Activated CD4-positive, alpha-beta memory T cell treated with anti-CD3 and anti-CD28 coated beads, Interleukin-2, amount 10 ng/mL, durations not matched to agents 7 days and 5 days (primary cell): ENCODE measurements around the gene NLGN3. TPM values are rescaled to one million over a fixed set of nuclear protein-coding genes. Genes with fewer than 3 reads are reported as not detected.
A peak's percentile ranks its signal among the peaks of the same experiment; 100 is the strongest.

Experiments used
- CTCF ChIA-PET: fragments of 350-600 bp; sonication (Branson Sonifier 250); formaldehyde crosslinking; loops from one replicate; lab custom pipeline; 2021; ENCODE audit warnings: antibody characterized with exemption, inconsistent platforms; lab: Charles Lee
- POLR2A ChIA-PET: fragments of 350-600 bp; sonication (Branson Sonifier 250); formaldehyde crosslinking; loops from one replicate; lab custom pipeline; 2021; ENCODE audit warnings: antibody characterized with exemption; lab: Charles Lee
- DNase-seq: peaks from one replicate; pipeline ENCODE4 v3.0.0-alpha.2; 2020
- H3K27ac Mint-ChIP-seq: one replicate; pipeline ENCODE4 v1.8.0; 2021; ENCODE audit warnings: mild to moderate bottlenecking, mixed read lengths
- H3K27me3 Mint-ChIP-seq: one replicate; pipeline ENCODE4 v1.8.0; 2021; ENCODE audit warnings: mixed read lengths
- H3K36me3 Mint-ChIP-seq: one replicate; pipeline ENCODE4 v1.8.0; 2021; ENCODE audit warnings: low read depth, mixed read lengths
- H3K4me1 Mint-ChIP-seq: one replicate; pipeline ENCODE4 v1.8.0; 2021; ENCODE audit warnings: mixed read lengths
- H3K4me3 Mint-ChIP-seq: one replicate; pipeline ENCODE4 v1.8.0; 2021; ENCODE audit warnings: mild to moderate bottlenecking, mixed read lengths
- H3K9me3 Mint-ChIP-seq: one replicate; pipeline ENCODE4 v1.8.0; 2021; ENCODE audit warnings: mixed read lengths
- total RNA-seq, 2 experiments: library from RNA; stranded (reverse); gene quantifications; one replicate each; pipeline ENCODE4 v1.2.3, GENCODE V29; 2021

The NLGN3 gene
- total RNA-seq, 2 experiments from 2014 or later, result 0.90 to 1.2 TPM

DNA sequence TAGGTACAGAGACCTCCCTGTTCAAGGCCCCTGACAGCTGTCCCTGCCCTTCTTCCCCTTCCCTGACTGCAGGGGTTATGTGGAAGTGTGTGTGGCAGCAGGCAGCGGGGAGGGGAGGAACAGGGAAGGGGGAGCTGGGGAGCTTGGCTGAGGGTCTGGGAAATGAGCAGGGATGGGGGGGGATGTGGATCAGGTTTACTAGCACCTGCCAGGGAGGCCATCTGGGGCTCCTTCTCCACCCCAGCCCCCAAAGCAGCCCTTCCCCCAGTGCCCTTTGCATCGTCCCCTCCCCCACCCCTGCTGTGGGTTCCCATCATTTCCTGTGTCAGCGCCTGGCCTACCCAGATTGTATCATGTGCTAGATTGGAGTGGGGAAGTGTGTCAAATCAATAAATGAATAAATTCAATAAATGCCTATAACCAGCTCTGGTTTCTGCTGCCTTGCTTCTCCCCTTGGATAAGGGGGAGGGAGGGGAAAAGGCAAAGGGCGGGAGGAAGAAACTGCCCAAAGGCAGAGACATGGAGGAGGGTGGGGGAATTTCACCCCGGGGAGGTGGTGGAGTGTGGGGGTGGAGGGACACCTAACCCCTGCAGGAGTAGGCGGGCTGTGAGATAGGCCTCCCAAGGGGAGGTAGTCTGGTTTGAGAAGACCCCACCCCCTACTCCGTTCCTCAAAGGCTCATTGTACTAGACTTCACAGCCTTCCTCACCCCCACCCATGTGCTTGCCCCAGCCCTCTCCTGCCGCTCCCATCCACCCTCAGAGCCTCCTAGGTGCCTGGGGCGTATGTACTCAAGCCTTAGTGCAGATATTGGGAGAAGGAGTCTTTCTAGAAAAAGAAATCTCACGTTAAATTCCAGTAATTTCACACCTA lies 41.3 kb upstream of the NLGN3 start:
- Mint-ChIP-seq H3K4me1 (peaks cover 67% of the 10 kb centered on the region), H3K27ac (peak overlapping the region; percentile 86), H3K36me3 (peaks cover 37% of the 10 kb centered on the region)

DNA sequence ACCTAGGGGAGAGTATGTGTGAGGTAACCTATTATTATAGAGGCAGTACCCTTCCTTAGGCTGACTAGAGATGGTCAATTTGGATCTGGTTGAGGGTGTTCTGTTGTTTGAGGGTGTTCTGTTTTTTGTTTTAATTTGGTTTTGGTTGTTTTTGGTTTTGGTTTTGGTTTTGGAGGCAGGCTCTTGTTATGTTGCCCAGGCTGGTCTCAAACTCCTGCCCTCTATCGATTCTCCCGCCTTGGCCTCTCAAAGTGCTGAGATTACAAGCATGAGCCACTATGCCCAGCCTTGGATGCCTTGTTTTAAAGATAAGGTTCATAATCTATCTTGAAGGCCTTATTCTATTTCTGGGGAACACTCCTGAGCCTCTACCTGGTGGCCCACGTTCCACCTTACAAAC lies 39.0 kb upstream of the NLGN3 start:
- POLR2A ChIA-PET, result interaction anchor here (0.6 to 8.4 kb wide), 5 partner anchors 10 to 178 kb away, joined by 3 to 100 read pairs (median 3); partner anchors contain the start of genes MED12, NONO and SNX12
- no peak for DNase-seq
- Mint-ChIP-seq H3K9me3 (no peaks in the 10 kb centered on the region), H3K4me3 (peak overlapping the region; percentile 43), H3K36me3 (peaks cover 60% of the 10 kb centered on the region), H3K27me3 (no peaks in the 10 kb centered on the region), H3K27ac (peak overlapping the region; percentile 79), H3K4me1 (peaks cover 64% of the 10 kb centered on the region)
- CTCF ChIA-PET, result interaction anchor here (1.2 kb wide), 1 partner anchor 10 kb away, joined by 5 read pairs; the partner anchor contains the start of gene FOXO4

More for the DNA sequence above, 41.3 kb upstream of the NLGN3 start:
- no peaks in the 10 kb centered on the region for H3K27me3 Mint-ChIP-seq
- H3K9me3 Mint-ChIP-seq, result no peaks in the 10 kb centered on the region
- DNase-seq, result peak; percentile 63
- H3K4me3 Mint-ChIP-seq, result peak overlapping the region; percentile 74
- POLR2A ChIA-PET, result interaction anchor here (0.5 to 8.4 kb wide), 6 partner anchors 8 to 79 kb away, joined by 3 to 105 read pairs (median 6); partner anchors contain the start of genes IL2RG and MED12
- CTCF ChIA-PET, result interaction anchor here (1.4 to 3.2 kb wide), 2 partner anchors 8 to 26 kb away, joined by 6 to 23 read pairs; partner anchors contain the start of gene IL2RG

DNA sequence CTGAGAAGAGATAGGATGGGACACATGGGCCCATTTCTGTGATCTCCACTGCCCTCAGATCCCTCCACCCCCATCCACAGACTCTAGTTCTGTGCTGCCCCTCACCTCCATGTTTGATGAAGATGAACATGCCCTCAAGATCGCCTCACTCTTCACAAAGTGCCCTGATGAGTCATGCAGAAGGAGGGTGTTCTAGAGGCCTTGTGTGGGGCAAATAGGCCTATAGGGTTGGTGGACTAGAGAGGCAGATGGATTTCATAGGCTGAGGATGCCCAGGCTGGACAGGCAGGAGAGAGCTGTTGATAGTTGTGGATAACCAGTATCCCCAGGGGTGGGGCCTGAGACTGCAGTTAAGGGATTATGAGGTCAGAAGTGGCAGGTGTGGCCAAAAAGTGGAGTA lies 38.2 kb upstream of the NLGN3 start, which contains the start of gene CXorf65:
Gene CXorf65 (minus strand): TSS at position 314 of the 400 bp plus-strand sequence. CDS start 184 bp downstream, at position 130.
- no peaks in the 10 kb centered on the region for H3K9me3 Mint-ChIP-seq
- DNase-seq, result no peak
- CTCF ChIA-PET, result interaction anchor here (1.2 kb wide), 1 partner anchor 10 kb away, joined by 5 read pairs; the partner anchor contains the start of gene FOXO4
- H3K4me3 Mint-ChIP-seq, result peak within 1 kb of the TSS; percentile 98
- H3K27me3 Mint-ChIP-seq, result no peaks in the 10 kb centered on the region
- POLR2A ChIA-PET, result interaction anchor here (1.0 to 8.4 kb wide), 4 partner anchors 10 to 177 kb away, joined by 3 to 100 read pairs (median 4); partner anchors contain the start of genes MED12, NONO and SNX12
- peaks cover 62% of the 10 kb centered on the region for H3K4me1 Mint-ChIP-seq
- peaks cover 68% of the 10 kb centered on the region for H3K36me3 Mint-ChIP-seq
- peak within 1 kb of the TSS; percentile 99 for H3K27ac Mint-ChIP-seq

DNA sequence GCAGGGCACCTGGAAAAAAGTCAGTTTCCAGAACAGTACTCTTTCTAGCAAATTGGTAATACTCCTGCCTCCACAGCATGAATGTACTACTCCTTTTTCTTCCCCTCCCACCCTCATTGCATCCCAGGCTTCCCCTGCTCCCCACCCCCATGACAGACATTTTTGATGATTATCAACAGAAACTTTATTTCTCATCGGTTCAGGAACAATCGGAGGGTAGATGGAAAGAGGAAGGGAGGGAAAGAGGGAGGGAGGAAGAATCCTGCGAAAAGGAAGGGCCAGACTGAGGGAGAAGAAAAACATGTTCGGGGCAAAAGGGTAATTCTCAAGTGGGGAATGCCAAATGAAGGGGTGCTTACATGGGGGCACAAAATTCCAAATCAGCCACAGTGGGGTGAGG lies 37.4 kb upstream of the NLGN3 start:
- CTCF ChIA-PET, result no interaction called here
- Mint-ChIP-seq H3K27ac (peak overlapping the region; percentile 99), H3K4me3 (peak overlapping the region; percentile 98), H3K4me1 (peaks cover 62% of the 10 kb centered on the region), H3K36me3 (peaks cover 68% of the 10 kb centered on the region), H3K9me3 (no peaks in the 10 kb centered on the region), H3K27me3 (no peaks in the 10 kb centered on the region)
- POLR2A ChIA-PET, result interaction anchor here (1.0 to 3.6 kb wide), 3 partner anchors 10 to 74 kb away, joined by 3 to 25 read pairs (median 3); partner anchors contain the start of gene MED12
- DNase-seq, result no peak

DNA sequence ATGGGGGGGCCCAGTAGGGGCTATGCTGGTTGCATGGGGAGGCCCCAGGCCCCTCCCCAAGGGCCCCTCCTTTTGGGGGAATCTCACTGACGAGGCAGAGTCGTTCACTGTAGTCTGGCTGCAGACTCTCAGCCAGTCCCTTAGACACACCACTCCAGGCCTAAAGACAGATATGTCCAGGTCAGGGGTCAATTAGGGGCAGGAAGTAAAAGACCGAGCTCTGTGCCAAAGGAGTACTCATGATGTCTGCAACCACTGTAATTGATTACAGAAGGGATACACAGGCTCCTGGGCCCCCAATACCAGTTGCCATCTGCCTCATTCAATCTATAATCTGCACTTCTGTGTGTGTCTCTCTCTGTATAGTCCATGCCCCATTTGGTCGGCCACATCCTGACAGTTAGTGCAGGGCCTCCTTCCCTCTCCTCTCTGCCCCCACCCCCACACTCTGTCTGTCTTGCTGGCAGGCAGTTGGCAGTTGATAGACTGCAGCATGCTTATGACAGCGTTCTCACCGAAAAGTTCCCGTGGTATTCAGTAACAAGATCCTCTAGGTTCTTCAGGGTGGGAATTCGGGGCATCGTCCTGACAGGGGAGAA lies 36.8 kb upstream of the NLGN3 start:
- peak overlapping the region; percentile 98 for H3K4me3 Mint-ChIP-seq
- POLR2A ChIA-PET, result interaction anchor here (1.0 to 3.6 kb wide), 6 partner anchors 9 to 74 kb away, joined by 3 to 25 read pairs (median 4); partner anchors contain the start of genes FOXO4, MED12 and SNX12
- no peaks in the 10 kb centered on the region for H3K9me3 Mint-ChIP-seq
- H3K36me3 Mint-ChIP-seq, result peaks cover 68% of the 10 kb centered on the region
- H3K27me3 Mint-ChIP-seq, result no peaks in the 10 kb centered on the region
- peaks cover 62% of the 10 kb centered on the region for H3K4me1 Mint-ChIP-seq
- CTCF ChIA-PET, result interaction anchor here (0.9 to 1.2 kb wide), 4 partner anchors 9 to 22 kb away, joined by 3 to 5 read pairs (median 4); partner anchors contain the start of gene MED12
- H3K27ac Mint-ChIP-seq, result peak overlapping the region; percentile 99
- peak; percentile 67 for DNase-seq

DNA sequence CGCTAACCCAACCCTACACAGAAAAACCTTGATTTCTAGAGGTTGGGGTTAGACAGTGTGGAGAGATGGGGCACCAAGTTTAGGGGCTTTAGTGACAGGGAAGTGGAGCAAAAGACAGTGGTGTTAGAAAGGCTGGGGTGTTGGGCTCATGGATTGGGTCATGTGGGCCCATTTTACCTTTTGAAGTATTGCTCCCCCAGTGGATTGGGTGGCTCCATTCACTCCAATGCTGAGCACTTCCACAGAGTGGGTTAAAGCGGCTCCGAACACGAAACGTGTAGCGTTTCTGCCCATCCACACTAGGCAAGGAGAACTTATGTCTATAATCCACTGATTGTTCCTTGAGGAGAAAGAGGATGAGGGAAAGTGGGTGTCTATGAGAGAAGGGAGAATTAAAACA lies 35.6 kb upstream of the NLGN3 start:
- Mint-ChIP-seq H3K4me1 (peaks cover 57% of the 10 kb centered on the region), H3K27me3 (no peaks in the 10 kb centered on the region), H3K36me3 (peaks cover 65% of the 10 kb centered on the region), H3K4me3 (peak overlapping the region; percentile 98), H3K9me3 (no peaks in the 10 kb centered on the region), H3K27ac (peak overlapping the region; percentile 99)
- ChIA-PET CTCF (interaction anchor here (1.2 kb wide), 1 partner anchor 21 kb away, joined by 4 read pairs; no protein-coding TSS in a partner anchor), POLR2A (interaction anchor here (1.0 to 4.7 kb wide), 3 partner anchors 8 to 10 kb away, joined by 6 to 105 read pairs (median 25); partner anchors contain the start of gene MED12)
- DNase-seq, result no peak

DNA sequence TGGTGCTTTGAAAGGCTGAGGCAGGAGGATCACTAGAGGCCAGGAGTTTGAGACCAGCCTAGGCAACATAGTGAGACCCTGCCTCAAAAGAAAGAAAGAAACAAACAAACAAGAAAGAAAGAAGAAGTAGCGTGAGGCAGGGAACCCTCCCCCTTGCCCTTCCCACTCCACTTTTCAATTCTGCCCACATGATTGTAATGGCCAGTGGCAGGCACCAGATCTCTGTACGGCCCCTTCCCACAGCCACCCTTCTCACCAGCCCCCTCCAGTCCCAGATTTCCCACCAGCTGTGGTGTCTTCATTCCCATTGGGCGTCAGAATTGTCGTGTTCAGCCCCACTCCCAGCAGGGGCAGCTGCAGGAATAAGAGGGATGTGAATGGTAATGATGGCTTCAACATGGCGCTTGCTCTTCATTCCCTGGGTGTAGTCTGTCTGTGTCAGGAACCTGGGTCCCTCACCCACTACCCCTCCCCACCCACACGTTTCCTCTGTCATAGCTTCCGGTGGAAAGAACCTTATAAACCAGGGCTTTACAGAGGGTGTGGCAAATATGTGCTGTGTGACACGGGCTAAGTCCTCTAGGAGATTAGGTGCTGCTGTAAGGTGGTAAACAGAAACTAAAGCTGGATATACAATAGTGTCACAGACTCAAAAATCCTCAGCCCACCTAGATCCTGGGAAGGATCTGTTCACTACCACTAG lies 33.3 kb upstream of the NLGN3 start, which contains the start of gene IL2RG:
Gene IL2RG (minus strand): TSS at position 437 of the 703 bp plus-strand sequence. CDS start 38 bp downstream, at position 399.
- ChIA-PET CTCF (interaction anchor here (0.6 to 1.9 kb wide), 7 partner anchors 9 to 71 kb away, joined by 3 to 15 read pairs (median 4); no protein-coding TSS in a partner anchor), POLR2A (interaction anchor here (0.6 to 4.7 kb wide), 20 partner anchors 10 to 512 kb away, joined by 3 to 105 read pairs (median 8); partner anchors contain the start of genes FOXO4, NONO, OGT and SNX12)
- peak; percentile 83 for DNase-seq
- H3K4me3 Mint-ChIP-seq, result peak within 1 kb of the TSS; percentile 98
- H3K27me3 Mint-ChIP-seq, result no peaks in the 10 kb centered on the region
- no peaks in the 10 kb centered on the region for H3K9me3 Mint-ChIP-seq
- peaks cover 49% of the 10 kb centered on the region for H3K36me3 Mint-ChIP-seq
- H3K27ac Mint-ChIP-seq, result peak within 1 kb of the TSS; percentile 99
- H3K4me1 Mint-ChIP-seq, result peaks cover 39% of the 10 kb centered on the region

DNA sequence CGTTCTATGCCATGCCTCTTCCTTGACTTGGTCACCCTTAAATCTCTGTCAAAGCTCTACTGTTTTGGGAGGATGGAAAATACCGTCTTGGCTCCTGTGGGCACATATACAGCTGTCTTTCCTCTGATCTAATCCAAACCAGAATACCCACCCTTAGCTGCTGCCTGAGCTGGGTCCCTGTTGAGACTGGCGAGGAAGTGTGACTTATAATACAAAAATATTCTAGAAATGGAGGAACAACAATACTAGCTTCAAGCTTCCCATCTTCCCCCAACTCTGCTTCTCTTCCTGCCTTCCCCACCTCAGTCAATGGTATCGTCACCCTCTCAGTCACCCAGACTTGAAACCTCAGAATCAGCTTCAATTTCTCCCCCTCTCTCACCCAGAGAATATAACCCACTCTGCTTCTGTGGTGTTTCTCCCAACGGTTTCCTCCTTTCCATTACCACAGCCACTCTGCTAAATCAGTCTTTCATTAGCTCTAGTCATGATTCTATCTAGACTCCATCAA lies 32.7 kb upstream of the NLGN3 start:
- DNase-seq, result no peak
- H3K27ac Mint-ChIP-seq, result peak overlapping the region; percentile 99
- no peaks in the 10 kb centered on the region for H3K9me3 Mint-ChIP-seq
- ChIA-PET CTCF (interaction anchor here (0.6 to 1.9 kb wide), 7 partner anchors 9 to 70 kb away, joined by 3 to 15 read pairs (median 4); no protein-coding TSS in a partner anchor), POLR2A (interaction anchor here (0.8 to 4.7 kb wide), 19 partner anchors 9 to 511 kb away, joined by 3 to 105 read pairs (median 8); partner anchors contain the start of genes FOXO4, NONO, OGT and SNX12)
- H3K4me1 Mint-ChIP-seq, result peaks cover 34% of the 10 kb centered on the region
- H3K36me3 Mint-ChIP-seq, result peaks cover 44% of the 10 kb centered on the region
- H3K27me3 Mint-ChIP-seq, result no peaks in the 10 kb centered on the region
- H3K4me3 Mint-ChIP-seq, result peak overlapping the region; percentile 98

DNA sequence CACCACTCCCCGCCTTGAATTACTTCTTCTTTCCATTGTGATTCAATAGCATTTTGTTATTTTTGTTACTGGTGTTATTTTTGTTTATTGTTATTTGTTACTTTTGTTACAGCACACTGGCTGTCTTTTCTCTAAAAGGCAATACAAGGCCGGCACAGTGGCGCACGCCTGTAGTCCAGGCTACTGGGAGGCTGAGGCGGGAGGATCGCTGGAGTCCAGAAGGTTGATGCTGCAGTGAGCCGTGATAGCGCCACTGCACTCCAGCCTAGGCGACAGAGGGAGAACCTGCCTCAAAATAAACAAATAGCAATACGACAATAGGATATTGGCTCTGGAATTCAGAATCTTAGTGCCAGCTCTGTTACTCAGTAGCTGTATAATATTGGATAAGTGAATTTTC lies 27.3 kb upstream of the NLGN3 start:
- H3K27ac Mint-ChIP-seq, result no peak overlapping the region
- ChIA-PET CTCF (interaction anchor here (0.8 to 2.2 kb wide), 7 partner anchors 9 to 64 kb away, joined by 3 to 10 read pairs (median 5); no protein-coding TSS in a partner anchor), POLR2A (interaction anchor here (0.9 to 3.2 kb wide), 10 partner anchors 8 to 249 kb away, joined by 3 to 100 read pairs (median 7); partner anchors contain the start of genes CXorf65, FOXO4 and TAF1)

DNA sequence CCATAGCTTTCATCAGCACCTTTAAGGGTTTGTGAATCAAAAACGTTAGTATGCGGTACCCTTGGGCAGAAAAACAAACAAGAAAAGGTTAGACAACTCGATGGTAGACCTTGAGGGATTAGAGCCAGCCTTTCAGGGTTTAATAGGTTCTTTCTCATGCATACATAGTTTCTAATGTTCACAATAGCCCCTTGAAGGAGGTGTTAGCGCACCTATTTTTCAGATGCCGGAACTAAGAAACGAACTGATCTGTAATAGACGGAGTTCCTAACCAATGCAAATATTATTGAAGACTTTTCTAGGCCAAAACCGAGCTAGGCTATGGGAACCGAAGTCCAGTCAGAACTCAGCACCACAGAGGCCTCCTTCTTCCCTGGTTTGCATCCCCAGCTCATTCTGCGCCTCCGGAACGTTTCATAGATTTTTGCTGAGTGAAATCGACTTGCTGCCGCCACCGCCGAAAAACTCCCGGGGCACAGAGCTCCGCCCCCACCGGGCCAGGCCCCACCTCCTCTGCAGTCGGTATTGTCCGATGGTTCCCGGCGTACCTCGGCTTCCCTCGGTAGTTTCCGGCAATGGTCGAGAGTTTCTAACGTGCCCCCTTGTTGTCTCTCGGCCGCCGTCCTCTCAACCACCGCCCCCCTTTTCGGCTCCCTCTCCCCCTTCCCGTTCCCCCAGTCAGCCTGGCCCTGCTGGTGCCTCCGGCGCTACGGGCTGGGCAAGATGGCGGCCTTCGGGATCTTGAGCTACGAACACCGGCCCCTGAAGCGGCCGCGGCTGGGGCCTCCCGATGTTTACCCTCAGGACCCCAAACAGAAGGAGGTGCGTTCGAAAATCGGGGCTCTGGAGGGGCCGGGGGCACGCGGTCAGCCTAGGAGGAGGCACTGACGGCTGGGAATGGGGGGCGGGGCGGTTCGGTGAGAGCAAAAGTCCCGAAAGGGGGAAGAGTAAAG lies 26.3 kb upstream of the NLGN3 start, which contains the start of gene MED12:
Gene MED12 (plus strand): TSS at position 565 of the 953 bp plus-strand sequence. CDS start 159 bp downstream, at position 724.
- Mint-ChIP-seq H3K27me3 (no peaks in the 10 kb centered on the region), H3K4me1 (peaks cover 28% of the 10 kb centered on the region), H3K36me3 (peaks cover 26% of the 10 kb centered on the region), H3K27ac (peak within 1 kb of the TSS; percentile 78), H3K4me3 (peak within 1 kb of the TSS; percentile 77), H3K9me3 (no peaks in the 10 kb centered on the region)
- DNase-seq, result peak; percentile 84
- ChIA-PET CTCF (interaction anchor here (0.8 to 2.2 kb wide), 8 partner anchors 9 to 63 kb away, joined by 3 to 10 read pairs (median 5); partner anchors contain the start of gene FOXO4), POLR2A (interaction anchor here (0.9 to 3.2 kb wide), 16 partner anchors 8 to 248 kb away, joined by 3 to 100 read pairs (median 6); partner anchors contain the start of genes CXorf65, FOXO4, NONO and SNX12)

More for the DNA sequence above, 27.3 kb upstream of the NLGN3 start:
- H3K27me3 Mint-ChIP-seq, result no peaks in the 10 kb centered on the region
- peaks cover 18% of the 10 kb centered on the region for H3K36me3 Mint-ChIP-seq
- DNase-seq, result no peak
- no peaks in the 10 kb centered on the region for H3K9me3 Mint-ChIP-seq
- H3K4me3 Mint-ChIP-seq, result no peak overlapping the region
- H3K4me1 Mint-ChIP-seq, result peaks cover 33% of the 10 kb centered on the region
